Measurements from ENCODE around the gene ACOT4.
"Not testable (repeated sequence)": the region's sequence is repeated elsewhere in the genome, so short reads cannot be mapped to it uniquely, and the experiment has no call there.

The ACOT4 gene

GRCh38 chr14:73634011-73634833 lies 42.5 kb downstream of the ACOT4 start:
- peak; percentile 15 for DNase-seq

- DNase-seq, result not testable (repeated sequence)
Measured at GRCh38 chr14:73636355-73636754, 44.7 kb downstream of the ACOT4 start.

- no peak for DNase-seq
Measured at GRCh38 chr14:73637830-73638229, 46.2 kb downstream of the ACOT4 start.

- DNase-seq, result no peak
Measured at GRCh38 chr14:73640796-73641365, 49.2 kb downstream of the ACOT4 start.

- peak; percentile 84 for DNase-seq
Measured at GRCh38 chr14:73644531-73645247, 53.0 kb downstream of the ACOT4 start, which contains the start of gene DNAL1. Gene DNAL1 (plus strand): TSS chr14:73644986. CDS start chr14:73645040, 54 bp downstream.

GRCh38 chr14:73645248-73645610 lies 53.6 kb downstream of the ACOT4 start:
- no peak for DNase-seq

All from NCI-H510A (cell line).